Type B pancreatic cell (in vitro differentiated cells): ENCODE measurements around the gene EHBP1L1. TPM values are rescaled to one million over a fixed set of nuclear protein-coding genes. Genes with fewer than 3 reads are reported as not detected.

Experiments
- DNase-seq: peaks from one replicate; pipeline ENCODE4 v3.0.0; 2021; ENCODE audit warnings: mixed read lengths; ENCODE audit not compliant: unreplicated experiment; ENCODE audit errors: extremely low spot score
- H3K27ac Mint-ChIP-seq: 2 replicates; pipeline ENCODE4 v1.8.0; 2021; ENCODE audit warnings: mild to moderate bottlenecking, mixed read lengths
- H3K27me3 Mint-ChIP-seq: 2 replicates; pipeline ENCODE4 v1.8.0; 2021; ENCODE audit warnings: mixed read lengths
- H3K36me3 Mint-ChIP-seq: 2 replicates; pipeline ENCODE4 v1.8.0; 2021; ENCODE audit warnings: mixed read lengths
- H3K4me1 Mint-ChIP-seq: one replicate; pipeline ENCODE4 v1.8.0; 2021; ENCODE audit warnings: mixed read lengths; ENCODE audit not compliant: unreplicated experiment
- H3K4me3 Mint-ChIP-seq: 2 replicates; pipeline ENCODE4 v1.8.0; 2021; ENCODE audit warnings: mild to moderate bottlenecking, mixed read lengths
- H3K9me3 Mint-ChIP-seq: 2 replicates; pipeline ENCODE4 v1.8.0; 2021; ENCODE audit warnings: mixed read lengths
- CTCF ChIP-seq: fragments of 200-600 bp; sonication (generic); conservative IDR thresholded peaks from 2 replicates; pipeline ENCODE4 v1.5.0; 2021; ENCODE audit warnings: antibody characterized with exemption, mild to moderate bottlenecking
- total RNA-seq: library from RNA; stranded (reverse); gene quantifications from 2 replicates; pipeline ENCODE4 v1.2.1, GENCODE V29; 2021; ENCODE audit warnings: low replicate concordance

EHBP1L1 gene
- total RNA-seq, 1 donor from 2014 or later = 14.7 TPM

GRCh38 chr11:65569164-65569972 is 6.5 kb upstream of the EHBP1L1 start:
- no peak for TF ChIP-seq CTCF
- Mint-ChIP-seq H3K9me3 (no peaks in the 10 kb centered on the region), H3K27me3 (no peaks in the 10 kb centered on the region), H3K4me1 (peaks cover 28% of the 10 kb centered on the region), H3K4me3 (peak overlapping the region; percentile 100), H3K27ac (peak overlapping the region; percentile 99), H3K36me3 (peaks cover 6% of the 10 kb centered on the region)
- no peak for DNase-seq

DNA sequence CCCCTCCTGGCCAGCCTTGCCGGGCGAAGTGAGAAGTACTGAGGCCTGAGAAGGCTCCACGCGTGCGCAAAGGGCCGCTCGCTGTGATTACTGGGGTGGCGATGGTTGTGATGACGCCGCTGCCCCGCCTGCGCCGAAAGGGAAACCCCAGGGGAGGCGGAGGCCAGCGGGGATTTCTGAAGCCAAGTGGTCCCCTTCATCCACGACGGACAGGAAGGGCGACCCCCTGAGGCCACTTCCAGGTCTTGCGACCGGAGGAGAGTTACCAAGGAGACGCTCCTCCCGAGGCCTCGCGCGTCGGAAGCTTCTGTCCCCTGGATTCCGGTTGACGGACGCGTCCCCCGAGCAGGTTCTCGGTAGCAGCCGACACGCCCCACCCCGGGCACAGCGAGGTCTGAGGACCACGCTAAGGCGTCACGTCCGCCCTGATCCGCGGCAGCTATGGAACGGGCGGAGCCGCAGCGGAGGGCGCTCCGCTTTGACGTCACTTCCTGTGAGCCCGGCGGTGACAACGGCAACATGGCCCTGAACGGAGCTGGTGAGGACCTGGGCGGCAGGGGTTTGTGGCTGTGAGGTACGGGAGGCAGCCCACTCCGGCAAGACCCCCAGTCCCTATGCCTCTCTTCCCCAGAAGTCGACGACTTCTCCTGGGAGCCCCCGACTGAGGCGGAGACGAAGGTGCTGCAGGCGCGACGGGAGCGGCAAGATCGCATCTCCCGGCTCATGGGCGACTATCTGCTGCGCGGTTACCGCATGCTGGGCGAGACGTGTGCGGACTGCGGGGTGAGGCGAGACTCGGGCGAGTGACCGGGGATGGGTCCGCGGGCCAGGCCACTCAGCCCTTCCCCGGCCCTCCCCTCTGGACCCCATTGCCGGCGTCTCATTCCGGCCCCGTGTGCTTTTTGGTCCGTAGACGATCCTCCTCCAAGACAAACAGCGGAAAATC is 5.6 kb upstream of the EHBP1L1 start, which contains the start of gene ZNRD2:
Gene ZNRD2 (plus strand): TSS at position 505 of the 946 bp plus-strand sequence. CDS start 15 bp downstream, at position 520.
- Mint-ChIP-seq H3K4me1 (peaks cover 33% of the 10 kb centered on the region), H3K27me3 (peaks cover 6% of the 10 kb centered on the region), H3K9me3 (no peaks in the 10 kb centered on the region), H3K4me3 (peak within 1 kb of the TSS; percentile 100), H3K27ac (peak within 1 kb of the TSS; percentile 99), H3K36me3 (peaks cover 6% of the 10 kb centered on the region)
- peak; percentile 78 for TF ChIP-seq CTCF
- peak; percentile 97 for DNase-seq

GRCh38 chr11:65571420-65571819 is 4.4 kb upstream of the EHBP1L1 start:
- Mint-ChIP-seq H3K9me3 (no peaks in the 10 kb centered on the region), H3K4me1 (peaks cover 37% of the 10 kb centered on the region), H3K27me3 (peaks cover 10% of the 10 kb centered on the region), H3K27ac (peak overlapping the region; percentile 96), H3K36me3 (peaks cover 6% of the 10 kb centered on the region), H3K4me3 (peak overlapping the region; percentile 95)
- no peak for DNase-seq
- no peak for TF ChIP-seq CTCF

DNA sequence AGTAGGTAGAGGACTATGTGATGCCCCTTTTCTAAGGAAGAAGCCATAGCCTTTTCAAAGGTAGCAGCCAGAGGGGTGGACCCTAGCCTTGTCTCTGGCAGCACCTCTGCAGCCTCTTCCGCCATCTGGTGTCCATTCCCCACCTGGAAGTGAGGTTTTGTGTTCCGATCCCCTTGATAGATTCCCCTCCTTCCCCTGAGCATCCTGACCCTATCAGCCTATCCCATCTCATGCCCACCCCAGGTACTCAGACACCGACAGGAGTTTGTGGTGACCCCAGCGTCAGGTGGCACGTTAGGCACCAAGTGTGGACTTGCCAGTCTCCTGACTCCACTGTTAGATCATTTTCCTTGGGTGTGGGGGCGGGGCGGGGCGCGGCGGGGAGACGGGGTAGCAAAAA is 3.9 kb upstream of the EHBP1L1 start:
- Mint-ChIP-seq H3K36me3 (peaks cover 6% of the 10 kb centered on the region), H3K27ac (peak overlapping the region; percentile 96), H3K9me3 (no peaks in the 10 kb centered on the region), H3K4me1 (peaks cover 37% of the 10 kb centered on the region), H3K27me3 (peaks cover 14% of the 10 kb centered on the region), H3K4me3 (peak overlapping the region; percentile 95)
- peak; percentile 49 for TF ChIP-seq CTCF
- no peak for DNase-seq

- no peak for TF ChIP-seq CTCF
- peaks cover 37% of the 10 kb centered on the region for H3K4me1 Mint-ChIP-seq
- DNase-seq = peak; percentile 88
- H3K36me3 Mint-ChIP-seq = peaks cover 6% of the 10 kb centered on the region
- no peaks in the 10 kb centered on the region for H3K9me3 Mint-ChIP-seq
- peak within 1 kb of the TSS; percentile 96 for H3K27ac Mint-ChIP-seq
- peak within 1 kb of the TSS; percentile 95 for H3K4me3 Mint-ChIP-seq
- H3K27me3 Mint-ChIP-seq = peaks cover 14% of the 10 kb centered on the region
Observed at GRCh38 chr11:65572356-65573051, 3.3 kb upstream of the EHBP1L1 start, which contains the start of gene FAM89B. TSS of gene FAM89B (plus strand) at chr11:65572538. CDS start at chr11:65572670, 132 bp downstream.
